ENCODE measurements around the gene CDK14.

GRCh38 chr7:90584378-90584777, 11.7 kb upstream of the CDK14 start:
- TF ChIP-seq CTCF (IDR thresholded peaks at IDR 0.05; ENCODE audit: low read length) = no peak
- TF ChIP-seq EZH2 (optimal IDR thresholded peaks at IDR 0.05; ENCODE audit: low read depth, low read length) = no peak
